Measurements from ENCODE around the gene NADSYN1.
"Not testable (repeated sequence)": the region's sequence is repeated elsewhere in the genome, so short reads cannot be mapped to it uniquely, and the experiment has no call there.

The NADSYN1 gene

DNA sequence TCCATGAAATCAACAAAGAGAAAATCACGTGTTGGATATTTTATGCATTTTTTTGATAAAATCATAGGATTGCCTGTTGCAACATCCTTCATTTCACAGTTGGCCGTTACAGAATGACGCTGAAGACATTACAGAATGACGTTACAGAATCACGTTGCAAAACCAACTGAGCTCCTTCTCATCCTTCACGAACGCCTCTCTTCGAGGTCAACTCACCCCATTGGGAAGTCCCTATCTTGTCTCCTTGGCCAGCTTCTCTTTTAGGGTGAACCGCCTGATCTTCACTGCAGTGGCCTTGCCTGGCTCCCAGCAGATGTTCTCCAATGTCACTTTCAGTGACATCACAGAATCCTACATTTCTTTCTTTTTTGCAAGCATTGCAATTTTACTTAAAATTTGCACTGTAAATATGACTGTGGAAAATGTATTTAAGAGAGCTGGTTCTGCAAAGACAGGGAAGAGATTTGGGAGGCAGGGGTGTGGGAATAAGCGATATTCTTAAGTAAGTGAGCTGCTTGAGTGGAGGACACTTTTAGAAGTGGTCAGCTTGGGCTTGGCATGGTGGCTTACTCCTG, 79.1 kb downstream of the NADSYN1 start:
- DNase-seq: no peak

GRCh38 chr11:71534711-71535608, 82.0 kb downstream of the NADSYN1 start:
- DNase-seq: not testable (repeated sequence)

DNA sequence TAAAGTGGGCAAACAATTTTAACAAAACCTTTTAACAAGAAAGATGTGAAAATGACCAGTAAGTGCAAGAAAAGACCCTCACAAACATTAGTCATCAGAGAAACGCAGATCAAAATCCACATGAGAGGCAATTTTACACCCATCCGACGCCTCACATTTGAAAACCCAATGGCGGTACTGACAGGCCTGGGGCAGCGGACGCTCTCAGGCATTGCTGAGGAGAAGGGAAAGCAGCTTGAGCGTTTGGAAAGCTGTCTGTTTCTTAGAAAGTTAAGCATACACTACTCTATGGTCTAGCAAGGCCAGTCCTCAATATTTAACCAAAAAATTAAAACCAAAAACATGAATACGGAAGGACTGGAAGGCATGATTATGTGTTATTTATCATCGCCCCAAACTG, 82.8 kb downstream of the NADSYN1 start:
- DNase-seq: no peak

DNA sequence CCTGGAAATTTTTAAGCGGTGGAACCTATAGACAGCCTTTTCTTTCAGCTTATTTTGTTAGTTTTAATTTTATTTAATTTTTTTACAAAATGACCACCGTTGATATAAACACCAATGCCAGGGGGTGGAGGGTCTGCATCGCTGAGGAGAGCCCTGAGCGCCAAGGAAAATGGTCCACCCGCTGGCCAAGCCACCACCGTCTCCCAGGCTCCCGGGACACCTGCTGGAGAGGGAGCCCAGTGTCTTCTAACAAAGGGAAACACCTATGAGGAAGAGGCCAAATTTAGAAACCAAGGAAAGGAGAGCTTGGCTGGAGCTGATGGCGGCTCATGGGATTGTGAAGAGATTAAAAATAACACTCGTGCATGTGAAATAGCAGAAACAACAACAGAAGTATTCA, 84.5 kb downstream of the NADSYN1 start:
- DNase-seq: no peak

DNA sequence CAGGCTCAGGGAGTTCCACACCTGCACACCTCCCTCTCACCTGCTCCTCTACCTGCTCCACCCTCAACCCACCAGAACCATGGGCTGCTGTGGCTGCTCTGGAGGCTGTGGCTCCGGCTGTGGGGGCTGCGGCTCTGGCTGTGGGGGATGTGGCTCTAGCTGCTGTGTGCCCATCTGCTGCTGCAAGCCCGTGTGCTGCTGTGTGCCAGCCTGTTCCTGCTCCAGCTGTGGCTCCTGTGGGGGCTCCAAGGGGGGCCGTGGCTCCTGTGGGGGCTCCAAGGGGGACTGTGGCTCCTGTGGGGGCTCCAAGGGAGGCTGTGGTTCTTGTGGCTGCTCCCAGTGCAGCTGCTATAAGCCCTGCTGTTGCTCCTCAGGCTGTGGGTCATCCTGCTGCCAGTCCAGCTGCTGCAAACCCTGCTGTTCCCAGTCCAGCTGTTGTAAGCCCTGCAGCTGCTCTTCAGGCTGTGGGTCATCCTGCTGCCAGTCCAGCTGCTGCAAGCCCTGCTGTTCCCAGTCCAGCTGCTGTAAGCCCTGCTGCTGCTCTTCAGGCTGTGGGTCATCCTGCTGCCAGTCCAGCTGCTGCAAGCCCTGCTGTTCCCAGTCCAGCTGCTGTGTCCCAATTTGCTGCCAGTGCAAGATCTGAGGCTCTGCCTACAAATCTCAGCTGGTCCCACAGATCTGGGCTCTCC, 85.1 kb downstream of the NADSYN1 start, which contains the start of gene KRTAP5-8:
KRTAP5-8 (plus strand) TSS at position 49 of the 689 bp plus-strand sequence; CDS start at position 80, 31 bp downstream.
- DNase-seq: not testable (repeated sequence)

DNA sequence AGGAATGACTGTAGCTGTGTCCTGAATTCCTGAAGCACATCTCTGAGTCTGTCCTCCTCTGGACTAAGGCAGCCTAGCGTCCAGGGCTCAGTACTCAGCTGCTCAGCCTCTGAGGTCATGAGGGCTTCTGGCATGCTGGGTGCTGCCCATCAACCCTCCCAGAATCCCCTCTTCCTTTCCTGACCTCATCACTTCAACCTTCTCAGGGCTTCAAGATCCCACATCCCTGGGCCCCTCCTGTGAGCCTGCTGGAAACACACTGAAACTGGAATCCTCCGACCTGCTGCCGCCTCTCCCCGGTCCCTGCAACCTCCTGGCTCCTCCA, 85.6 kb downstream of the NADSYN1 start:
- no peak for DNase-seq

DNA sequence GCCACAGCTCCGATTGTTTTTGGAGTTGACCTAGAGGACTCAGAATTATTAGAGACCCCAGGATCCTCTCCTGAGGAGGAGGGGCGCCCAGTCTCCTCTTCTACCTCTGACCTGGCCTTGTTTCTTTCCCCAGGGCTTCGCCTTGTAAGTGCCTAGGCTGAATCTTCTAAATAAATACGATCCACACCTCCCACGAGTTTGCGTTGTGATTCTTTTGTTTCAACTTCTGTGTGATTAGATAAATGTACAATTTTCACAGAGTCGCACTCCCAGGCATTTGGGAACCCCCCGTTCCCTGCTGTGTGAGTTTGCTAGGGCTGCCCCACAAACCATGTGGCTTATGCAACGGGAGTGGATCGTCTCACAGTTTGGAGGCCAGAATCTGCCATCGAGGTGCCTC, 86.0 kb downstream of the NADSYN1 start:
- no peak for DNase-seq

- not testable (repeated sequence) for DNase-seq
Measured at GRCh38 chr11:71539971-71540370, 87.0 kb downstream of the NADSYN1 start.

GRCh38 chr11:71540521-71541304, 87.7 kb downstream of the NADSYN1 start:
- DNase-seq: not testable (repeated sequence)

DNA sequence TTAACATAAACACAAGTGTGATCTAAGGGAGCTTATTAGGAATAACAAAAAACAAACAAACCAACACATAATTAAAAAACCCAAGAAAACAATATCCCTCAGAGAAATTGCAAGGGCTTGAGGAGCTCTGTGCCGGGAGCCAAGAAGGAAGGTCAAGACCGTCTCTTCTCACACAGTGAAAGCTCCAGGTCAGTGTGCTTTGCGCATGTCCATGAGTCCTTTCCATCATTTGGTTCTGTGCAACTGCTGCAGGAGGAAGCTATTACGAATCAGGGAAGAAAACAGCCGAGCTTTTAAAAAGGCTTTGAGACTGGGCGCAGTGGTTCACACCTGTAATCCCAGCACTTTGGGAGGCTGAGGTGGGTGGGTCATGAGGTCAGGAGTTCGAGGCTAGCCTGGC, 89.4 kb downstream of the NADSYN1 start:
- DNase-seq: no peak

GRCh38 chr11:71542879-71543777, 90.1 kb downstream of the NADSYN1 start:
- no peak for DNase-seq

- no peak for DNase-seq
Measured at GRCh38 chr11:71543866-71544265, 90.9 kb downstream of the NADSYN1 start.

- DNase-seq: no peak
Measured at GRCh38 chr11:71544525-71545214, 91.7 kb downstream of the NADSYN1 start.

DNA sequence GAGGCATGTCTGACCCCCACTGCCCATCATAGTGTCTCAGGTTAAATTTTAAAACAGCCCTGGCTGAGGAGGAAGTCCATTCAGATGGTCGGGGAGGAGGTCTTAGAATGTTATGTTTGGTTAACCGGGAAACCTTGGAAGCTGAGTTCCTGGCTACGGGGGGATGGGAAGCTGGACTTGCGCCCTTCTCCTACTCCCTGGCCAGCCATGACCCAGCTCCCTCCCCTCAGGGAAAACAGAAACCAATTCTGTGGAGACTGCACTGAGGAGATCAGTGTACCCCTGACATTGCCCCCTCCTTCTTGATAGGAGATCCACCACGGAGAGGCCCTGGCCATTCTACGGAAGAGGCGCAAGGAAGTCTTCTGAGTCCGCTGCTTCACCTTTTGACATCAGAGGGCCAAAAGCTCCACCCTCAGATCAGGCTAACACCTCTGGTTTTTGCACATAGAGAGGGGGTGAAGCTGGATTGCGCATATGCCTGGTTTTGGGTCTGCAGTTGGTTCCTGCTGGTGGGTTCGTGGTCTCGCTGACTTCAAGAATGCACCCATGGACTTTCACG, 92.5 kb downstream of the NADSYN1 start:
- no peak for DNase-seq

DNA sequence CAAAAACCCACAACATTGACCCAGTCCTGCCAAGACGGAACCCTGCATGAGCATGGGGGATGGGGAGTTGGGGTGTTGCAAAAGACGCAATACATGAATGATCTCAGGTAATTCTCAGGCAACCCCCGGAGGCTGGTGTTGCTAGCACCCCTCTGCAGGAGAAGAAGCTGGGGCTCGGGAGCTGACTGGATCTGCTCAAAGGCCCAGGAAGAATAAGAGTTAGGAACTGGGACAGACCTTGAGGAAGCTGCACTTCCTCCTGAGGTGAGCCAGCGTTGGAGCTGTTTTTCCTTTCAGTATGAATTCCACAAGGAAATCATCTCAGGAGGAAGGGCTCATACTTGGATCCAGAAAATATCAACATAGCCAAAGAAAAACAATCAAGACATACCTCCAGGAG, 95.1 kb downstream of the NADSYN1 start, which contains the start of gene KRTAP5-9:
KRTAP5-9 (plus strand) TSS at position 301 of the 400 bp plus-strand sequence. CDS start 238 bp downstream, outside the sequence.
- DNase-seq: no peak

DNA sequence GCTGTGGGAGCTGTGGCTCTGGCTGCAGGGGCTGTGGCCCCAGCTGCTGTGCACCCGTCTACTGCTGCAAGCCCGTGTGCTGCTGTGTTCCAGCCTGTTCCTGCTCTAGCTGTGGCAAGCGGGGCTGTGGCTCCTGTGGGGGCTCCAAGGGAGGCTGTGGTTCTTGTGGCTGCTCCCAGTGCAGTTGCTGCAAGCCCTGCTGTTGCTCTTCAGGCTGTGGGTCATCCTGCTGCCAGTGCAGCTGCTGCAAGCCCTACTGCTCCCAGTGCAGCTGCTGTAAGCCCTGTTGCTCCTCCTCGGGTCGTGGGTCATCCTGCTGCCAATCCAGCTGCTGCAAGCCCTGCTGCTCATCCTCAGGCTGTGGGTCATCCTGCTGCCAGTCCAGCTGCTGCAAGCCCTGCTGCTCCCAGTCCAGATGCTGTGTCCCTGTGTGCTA, 95.7 kb downstream of the NADSYN1 start:
- DNase-seq: no peak
